HepG2 (cell line): ENCODE data around the gene PLPP3. TPM values are rescaled to one million over a fixed set of nuclear protein-coding genes. Genes with fewer than 3 reads are reported as not detected.

Experiments
- GPN1 ChIP-seq: sonication (generic); formaldehyde crosslinking; IDR thresholded peaks from 2 replicates; pipeline ENCODE4 v1.5.1; 2020; ENCODE audit warnings: missing genetic modification reagents, borderline replicate concordance
- HDAC1 ChIP-seq: sonication (generic); formaldehyde crosslinking; IDR thresholded peaks from 2 replicates; pipeline ENCODE4 v1.5.1; 2020; ENCODE audit warnings: mild to moderate bottlenecking, missing genetic modification reagents
- HDAC2 ChIP-seq: sonication (generic); formaldehyde crosslinking; IDR thresholded peaks from 2 replicates; pipeline ENCODE4 v1.4.0; 2020; ENCODE audit warnings: missing genetic modification reagents
- MXI1 ChIP-seq: IDR thresholded peaks from 3 replicates; pipeline ENCODE4 v1.6.1; 2012; ENCODE audit warnings: low read depth, low read length, inconsistent platforms, borderline replicate concordance
- RNF219 ChIP-seq: sonication (generic); formaldehyde crosslinking; IDR thresholded peaks from 2 replicates; pipeline ENCODE4 v1.5.0; 2020; ENCODE audit warnings: mild to moderate bottlenecking, missing genetic modification reagents
- ZBTB26 ChIP-seq: IDR thresholded peaks from 2 replicates; pipeline ENCODE4 v1.6.1; 2016; ENCODE audit warnings: missing compliant biosample characterization, missing genetic modification reagents, borderline replicate concordance
- ZNF33A ChIP-seq: sonication (generic); formaldehyde crosslinking; IDR thresholded peaks from 2 replicates; pipeline ENCODE4 v1.5.1; 2020; ENCODE audit warnings: missing genetic modification reagents, mild to moderate bottlenecking, moderate library complexity, borderline replicate concordance
- ZNF850 ChIP-seq: sonication (generic); formaldehyde crosslinking; conservative IDR thresholded peaks from 2 replicates; pipeline ENCODE4 v1.9.0; 2021; ENCODE audit warnings: mild to moderate bottlenecking, missing genetic modification reagents
- polyA plus RNA-seq, 8 experiments: library from polyadenylated mRNA; depleted of rRNA in 3 of 8; stranded (reverse) in 7 of 8; unstranded in 1 of 8; fragments of >200 nt; fragmentation: Illumina TruSeq in 4 of 8; extraction: Trizol in 4 of 8; gene quantifications; 2 replicates each; pipeline versions ENCODE4 v1.2.1 to v1.2.3, GENCODE V29; 2011 to 2016; ENCODE audit warnings: low read depth in 4 of 8, missing spikeins in 1 of 8, mixed read lengths in 1 of 8; ENCODE audit not compliant: insufficient read depth in 1 of 8
- total RNA-seq, 5 experiments: library from RNA; depleted of rRNA; stranded (reverse); fragments of >200 nt; fragmentation: Illumina TruSeq; extraction: Trizol; gene quantifications; 2 replicates each; pipeline ENCODE4 v1.2.3, GENCODE V29; 2016; ENCODE audit warnings: low read depth in 1 of 5
- TF ChIP-seq, protein P1 (sequence below): IDR thresholded peaks from 2 replicates; pipeline ENCODE4 v1.4.0; 2020; ENCODE audit warnings: mild to moderate bottlenecking, missing genetic modification reagents
- TF ChIP-seq, protein P2 (sequence below): sonication (generic); formaldehyde crosslinking; IDR thresholded peaks from 2 replicates; pipeline ENCODE4 v1.8.0; 2022; ENCODE audit warnings: mild to moderate bottlenecking, missing genetic modification reagents, moderate library complexity
- TF ChIP-seq, protein P3 (sequence below): IDR thresholded peaks from 2 replicates; pipeline ENCODE4 v1.6.1; 2016; ENCODE audit warnings: missing genetic modification reagents, missing compliant biosample characterization

The PLPP3 gene
- total and polyA plus RNA-seq, 2 of the 13 experiments (the other 11 are each of a cell fraction or from before 2014, with no cell fraction given) = 49.7 to 65.8 TPM

GRCh38 chr1:56563568-56563967 lies 15.8 kb downstream of the PLPP3 start (continued):
- TF ChIP-seq, protein P1, sequence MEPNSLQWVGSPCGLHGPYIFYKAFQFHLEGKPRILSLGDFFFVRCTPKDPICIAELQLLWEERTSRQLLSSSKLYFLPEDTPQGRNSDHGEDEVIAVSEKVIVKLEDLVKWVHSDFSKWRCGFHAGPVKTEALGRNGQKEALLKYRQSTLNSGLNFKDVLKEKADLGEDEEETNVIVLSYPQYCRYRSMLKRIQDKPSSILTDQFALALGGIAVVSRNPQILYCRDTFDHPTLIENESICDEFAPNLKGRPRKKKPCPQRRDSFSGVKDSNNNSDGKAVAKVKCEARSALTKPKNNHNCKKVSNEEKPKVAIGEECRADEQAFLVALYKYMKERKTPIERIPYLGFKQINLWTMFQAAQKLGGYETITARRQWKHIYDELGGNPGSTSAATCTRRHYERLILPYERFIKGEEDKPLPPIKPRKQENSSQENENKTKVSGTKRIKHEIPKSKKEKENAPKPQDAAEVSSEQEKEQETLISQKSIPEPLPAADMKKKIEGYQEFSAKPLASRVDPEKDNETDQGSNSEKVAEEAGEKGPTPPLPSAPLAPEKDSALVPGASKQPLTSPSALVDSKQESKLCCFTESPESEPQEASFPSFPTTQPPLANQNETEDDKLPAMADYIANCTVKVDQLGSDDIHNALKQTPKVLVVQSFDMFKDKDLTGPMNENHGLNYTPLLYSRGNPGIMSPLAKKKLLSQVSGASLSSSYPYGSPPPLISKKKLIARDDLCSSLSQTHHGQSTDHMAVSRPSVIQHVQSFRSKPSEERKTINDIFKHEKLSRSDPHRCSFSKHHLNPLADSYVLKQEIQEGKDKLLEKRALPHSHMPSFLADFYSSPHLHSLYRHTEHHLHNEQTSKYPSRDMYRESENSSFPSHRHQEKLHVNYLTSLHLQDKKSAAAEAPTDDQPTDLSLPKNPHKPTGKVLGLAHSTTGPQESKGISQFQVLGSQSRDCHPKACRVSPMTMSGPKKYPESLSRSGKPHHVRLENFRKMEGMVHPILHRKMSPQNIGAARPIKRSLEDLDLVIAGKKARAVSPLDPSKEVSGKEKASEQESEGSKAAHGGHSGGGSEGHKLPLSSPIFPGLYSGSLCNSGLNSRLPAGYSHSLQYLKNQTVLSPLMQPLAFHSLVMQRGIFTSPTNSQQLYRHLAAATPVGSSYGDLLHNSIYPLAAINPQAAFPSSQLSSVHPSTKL (CRISPR knock-in tag) = peak; percentile 90
- TF ChIP-seq, protein P2, sequence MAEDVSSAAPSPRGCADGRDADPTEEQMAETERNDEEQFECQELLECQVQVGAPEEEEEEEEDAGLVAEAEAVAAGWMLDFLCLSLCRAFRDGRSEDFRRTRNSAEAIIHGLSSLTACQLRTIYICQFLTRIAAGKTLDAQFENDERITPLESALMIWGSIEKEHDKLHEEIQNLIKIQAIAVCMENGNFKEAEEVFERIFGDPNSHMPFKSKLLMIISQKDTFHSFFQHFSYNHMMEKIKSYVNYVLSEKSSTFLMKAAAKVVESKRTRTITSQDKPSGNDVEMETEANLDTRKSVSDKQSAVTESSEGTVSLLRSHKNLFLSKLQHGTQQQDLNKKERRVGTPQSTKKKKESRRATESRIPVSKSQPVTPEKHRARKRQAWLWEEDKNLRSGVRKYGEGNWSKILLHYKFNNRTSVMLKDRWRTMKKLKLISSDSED (CRISPR knock-in tag) = no peak
- no peak for TF ChIP-seq MXI1
- TF ChIP-seq HDAC1 (CRISPR knock-in tag) = peak; percentile 32; the same call in 1 of the 2 replicates
- TF ChIP-seq GPN1 (CRISPR knock-in tag) = no peak
- TF ChIP-seq, protein P3, sequence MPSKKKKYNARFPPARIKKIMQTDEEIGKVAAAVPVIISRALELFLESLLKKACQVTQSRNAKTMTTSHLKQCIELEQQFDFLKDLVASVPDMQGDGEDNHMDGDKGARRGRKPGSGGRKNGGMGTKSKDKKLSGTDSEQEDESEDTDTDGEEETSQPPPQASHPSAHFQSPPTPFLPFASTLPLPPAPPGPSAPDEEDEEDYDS = peak; percentile 29; the same call in 1 of the 2 replicates
- no peak for TF ChIP-seq ZBTB26 (CRISPR knock-in tag)
- TF ChIP-seq ZNF33A (CRISPR knock-in tag) = no peak
- no peak for TF ChIP-seq RNF219 (CRISPR knock-in tag)
- no peak for TF ChIP-seq ZNF850 (CRISPR knock-in tag)
- peak; percentile 71; the same call in 1 of the 2 replicates for TF ChIP-seq HDAC2
